HG03066 (cell line): ENCODE measurements around the gene DAO.
"Not testable (repeated sequence)": the region's sequence is repeated elsewhere in the genome, so short reads cannot be mapped to it uniquely, and the experiment has no call there.

Source experiments
- ATAC-seq: cut with Tn5 transposase; IDR thresholded peaks from one replicate; pipeline ENCODE4 v1.9.1; 2021; ENCODE audit warnings: low read depth; ENCODE audit not compliant: unreplicated experiment

DAO gene

DNA sequence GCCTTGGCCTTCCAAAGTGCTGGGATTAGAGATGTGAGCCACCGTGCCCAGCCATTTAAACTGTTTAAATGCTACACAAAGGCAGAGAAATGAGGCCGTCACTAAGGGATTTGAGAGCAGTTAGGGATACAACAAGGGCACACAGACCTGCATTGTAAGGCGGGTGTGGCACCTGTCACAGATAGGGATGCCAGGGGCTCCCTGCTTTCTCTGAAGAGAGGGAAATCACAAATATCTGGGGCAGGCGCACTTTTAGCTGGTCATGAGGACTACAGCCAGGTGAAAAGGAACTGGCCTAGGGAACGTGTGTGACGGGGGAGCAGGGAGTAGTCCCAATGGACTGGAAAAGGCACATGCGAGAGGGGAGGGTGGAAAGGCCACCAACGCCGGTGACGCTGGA lies 32.2 kb upstream of the DAO start:
- ATAC-seq = no peak

DNA sequence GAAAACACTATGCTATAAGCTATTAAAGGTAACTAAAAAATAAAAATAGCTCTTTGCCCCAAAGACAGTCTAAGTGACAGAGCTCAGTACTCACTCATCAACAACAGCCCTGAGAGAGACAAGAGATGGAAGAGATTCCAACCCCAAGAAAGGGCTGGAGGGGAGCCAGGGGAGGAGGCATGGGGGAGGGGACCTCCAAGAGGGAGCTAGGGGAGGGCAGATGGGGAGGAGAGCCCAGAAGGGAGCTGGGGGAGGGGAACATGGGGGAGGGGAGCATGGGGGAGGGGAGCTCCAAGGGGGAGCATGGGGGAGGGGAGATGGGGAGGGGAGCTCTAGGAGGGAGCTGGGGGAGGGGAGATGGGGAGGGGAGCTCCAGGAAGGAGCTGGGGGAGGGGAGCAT lies 30.2 kb upstream of the DAO start:
- ATAC-seq = no peak

DNA sequence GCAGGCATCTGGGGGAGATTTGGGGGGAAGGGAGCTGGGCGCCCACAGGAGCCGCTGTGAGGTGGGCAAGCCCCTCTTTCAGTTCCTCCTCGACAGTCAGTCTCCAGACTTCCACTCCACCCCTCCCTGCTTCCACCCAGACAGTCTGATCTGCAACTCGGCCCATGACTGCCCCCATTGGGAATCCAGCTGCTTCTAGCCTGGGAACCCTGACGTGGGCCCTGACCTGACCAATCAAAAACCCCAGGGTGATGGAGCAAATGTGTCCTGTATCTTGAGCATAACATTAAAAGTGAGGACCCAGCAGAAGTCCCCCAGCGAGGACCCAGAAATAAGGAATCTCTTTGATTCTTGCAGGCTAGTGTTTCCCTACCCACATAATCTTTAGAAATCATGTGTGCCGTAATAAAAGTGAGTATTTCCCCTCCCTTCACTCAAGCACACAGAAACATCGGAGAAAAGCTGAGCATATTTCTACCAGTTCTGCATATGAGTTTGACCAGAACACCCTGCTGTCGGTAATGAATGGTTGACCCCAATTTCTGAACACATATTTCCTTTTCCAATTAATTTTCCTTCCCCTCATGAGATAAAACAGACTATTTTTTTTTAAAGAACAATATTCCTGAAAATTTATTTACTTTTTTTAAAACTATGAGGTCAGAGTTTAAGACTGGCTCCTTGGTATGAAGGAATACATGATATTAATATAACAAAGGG lies 28.9 kb upstream of the DAO start:
- ATAC-seq = peak; percentile 64

DNA sequence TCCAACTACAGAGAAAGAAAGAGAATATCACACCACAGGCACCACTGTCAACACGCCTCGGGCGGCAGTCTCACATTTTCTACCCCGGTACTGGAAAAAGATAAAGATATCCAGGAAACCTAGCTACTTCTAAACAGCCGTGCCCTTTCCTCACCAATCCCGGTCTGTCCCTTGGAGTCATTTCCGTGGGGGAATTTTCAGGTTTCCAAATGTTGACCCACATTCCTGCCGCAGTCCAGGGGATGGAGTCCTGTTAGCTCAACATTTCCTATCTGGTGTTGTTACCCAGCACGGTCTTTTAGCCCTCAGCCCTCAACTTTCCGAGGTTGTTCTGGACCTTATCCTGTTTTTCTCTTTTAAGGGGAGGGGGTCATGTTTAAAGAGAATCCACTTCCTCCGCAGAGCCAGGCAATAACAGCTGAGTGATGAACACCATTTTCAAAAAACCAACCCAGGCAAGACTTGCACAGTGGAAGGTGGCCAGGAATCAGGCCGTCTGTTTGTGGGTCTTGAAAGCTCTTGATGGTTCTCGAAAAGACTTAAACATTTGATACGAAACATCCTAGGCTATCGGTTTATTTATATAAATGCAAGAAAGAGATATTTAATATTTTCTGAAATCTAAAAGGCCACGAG lies 27.1 kb upstream of the DAO start:
- ATAC-seq = no peak

DNA sequence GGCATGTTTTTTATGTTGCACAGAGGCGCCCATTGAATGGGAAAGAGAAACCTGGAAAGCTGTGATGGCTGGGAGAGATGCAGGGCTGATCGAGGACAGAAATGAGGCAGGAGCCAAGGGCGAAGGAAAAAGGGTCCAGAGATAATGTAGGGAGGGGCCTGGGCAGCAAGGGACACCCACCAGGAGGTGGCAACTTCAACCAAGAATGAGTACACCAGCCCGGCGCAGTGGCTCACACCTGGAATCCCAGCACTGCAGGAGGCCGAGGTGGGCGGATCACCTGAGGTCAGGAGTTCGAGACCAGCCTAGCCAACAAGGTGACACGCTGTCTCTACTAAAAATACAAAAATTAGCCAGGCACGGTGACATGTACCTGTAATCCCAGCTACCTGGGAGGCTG lies 26.5 kb upstream of the DAO start:
- ATAC-seq = no peak

DNA sequence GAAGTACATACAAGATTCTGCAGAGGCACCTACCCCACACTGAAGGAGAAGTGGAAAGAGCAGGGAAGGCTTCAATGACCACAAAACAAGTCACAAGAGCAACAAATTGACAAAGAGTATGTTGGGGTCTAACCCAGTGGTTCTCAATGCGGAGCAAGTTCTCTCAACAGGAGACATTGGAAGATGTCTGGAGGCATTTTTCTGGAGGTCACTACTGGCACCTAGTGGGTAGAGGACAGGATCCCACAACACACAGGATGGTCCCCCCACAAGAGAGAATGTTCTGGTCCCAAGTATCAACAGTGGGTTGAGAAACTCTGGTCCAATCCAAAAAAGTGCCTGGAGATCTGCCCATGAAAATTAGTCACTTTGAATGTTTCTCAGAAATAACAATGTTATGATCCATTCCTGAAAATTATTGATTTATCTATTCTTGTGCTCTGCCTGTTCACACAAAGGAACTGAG lies 25.9 kb upstream of the DAO start:
- no peak for ATAC-seq

DNA sequence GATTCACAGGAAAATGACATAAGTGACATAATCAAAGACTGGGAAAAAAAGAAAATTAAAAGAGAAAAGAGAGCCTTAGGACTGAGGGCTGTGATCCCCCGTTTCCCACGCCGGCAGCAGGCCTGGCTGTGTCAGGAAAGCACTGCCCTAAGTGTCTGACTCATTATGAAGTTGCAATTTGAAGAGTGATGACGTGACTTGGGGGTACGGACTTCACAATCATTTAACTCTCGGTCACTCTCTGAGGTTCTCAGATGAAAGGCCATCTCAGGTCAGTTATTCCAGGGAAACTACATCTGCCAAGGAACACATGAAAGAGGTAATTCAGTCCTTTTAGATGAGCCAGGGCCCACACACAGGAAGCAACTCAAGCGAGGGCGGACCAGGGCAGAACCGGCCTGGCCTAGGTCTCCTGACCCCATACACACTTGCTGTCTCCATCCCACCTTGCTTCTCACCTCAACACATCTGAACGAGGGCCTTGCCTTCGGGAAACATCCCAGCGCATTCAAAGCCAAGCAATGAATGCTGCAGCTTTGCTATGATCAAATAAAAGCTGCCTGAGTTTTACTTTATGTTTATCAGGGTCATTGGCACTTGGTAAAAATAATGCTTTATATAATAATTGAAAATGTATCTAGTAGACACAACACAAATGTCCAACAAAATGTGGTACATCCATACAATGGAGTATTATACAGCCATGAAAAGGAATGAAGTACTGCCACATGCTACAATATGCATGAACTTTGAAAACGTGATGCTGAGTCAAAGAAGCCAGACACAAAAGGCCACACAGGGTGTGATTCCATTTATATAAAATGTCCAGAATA lies 25.2 kb upstream of the DAO start:
- no peak for ATAC-seq

DNA sequence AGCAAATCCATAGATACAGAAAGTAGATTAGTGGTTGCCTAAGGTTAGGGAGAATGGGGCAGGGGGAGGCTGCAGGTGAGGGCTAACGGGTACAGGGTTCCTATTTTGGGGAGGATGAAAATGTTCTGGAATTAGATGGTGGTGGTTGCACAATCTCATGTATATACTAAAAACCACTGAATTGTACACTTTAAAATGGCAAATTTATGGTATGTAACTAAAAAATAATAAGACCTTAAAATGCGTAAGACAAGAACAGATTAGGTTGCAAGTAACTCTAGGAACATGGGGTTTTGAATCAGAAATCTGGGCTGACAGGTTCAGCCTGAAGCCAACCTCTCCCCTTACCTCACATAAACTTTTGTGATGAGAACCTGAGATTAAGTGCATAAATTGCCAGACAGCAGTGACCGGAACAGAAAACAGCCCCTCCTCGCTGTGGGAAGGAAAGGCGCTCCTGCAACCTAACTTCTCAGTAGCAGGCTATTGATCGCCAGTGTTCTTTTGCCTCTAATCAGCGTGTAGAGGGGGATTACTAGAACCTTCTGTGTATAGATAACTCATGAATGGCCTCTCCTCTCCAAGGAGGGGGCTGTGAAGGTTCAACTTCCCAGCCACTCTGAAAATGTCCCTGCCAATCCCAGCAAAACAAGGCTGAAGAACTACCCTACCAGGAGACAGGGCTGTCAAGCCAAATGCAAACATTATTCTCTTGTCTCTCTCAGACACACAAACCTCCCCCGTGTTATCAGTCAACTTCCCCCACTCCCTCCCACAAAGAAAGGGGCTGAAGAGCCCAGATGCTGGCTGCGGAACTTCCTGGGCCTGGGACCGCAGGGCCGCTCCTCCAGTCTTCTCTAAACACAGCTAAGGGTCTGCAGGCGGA lies 24.4 kb upstream of the DAO start:
- ATAC-seq = no peak

DNA sequence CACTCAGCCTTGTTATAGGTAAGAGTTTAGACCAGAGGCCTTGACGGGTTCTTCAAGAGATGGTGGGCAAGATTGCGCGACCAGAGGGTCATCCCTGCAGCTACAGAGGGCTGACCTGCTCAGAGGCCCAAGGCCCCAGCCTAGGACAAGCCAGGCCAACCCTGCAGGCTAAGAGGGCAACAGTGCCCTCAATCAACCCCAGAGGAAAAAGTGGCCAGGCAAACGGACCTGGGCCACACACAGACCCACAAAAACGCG lies 23.8 kb upstream of the DAO start:
- no peak for ATAC-seq

DNA sequence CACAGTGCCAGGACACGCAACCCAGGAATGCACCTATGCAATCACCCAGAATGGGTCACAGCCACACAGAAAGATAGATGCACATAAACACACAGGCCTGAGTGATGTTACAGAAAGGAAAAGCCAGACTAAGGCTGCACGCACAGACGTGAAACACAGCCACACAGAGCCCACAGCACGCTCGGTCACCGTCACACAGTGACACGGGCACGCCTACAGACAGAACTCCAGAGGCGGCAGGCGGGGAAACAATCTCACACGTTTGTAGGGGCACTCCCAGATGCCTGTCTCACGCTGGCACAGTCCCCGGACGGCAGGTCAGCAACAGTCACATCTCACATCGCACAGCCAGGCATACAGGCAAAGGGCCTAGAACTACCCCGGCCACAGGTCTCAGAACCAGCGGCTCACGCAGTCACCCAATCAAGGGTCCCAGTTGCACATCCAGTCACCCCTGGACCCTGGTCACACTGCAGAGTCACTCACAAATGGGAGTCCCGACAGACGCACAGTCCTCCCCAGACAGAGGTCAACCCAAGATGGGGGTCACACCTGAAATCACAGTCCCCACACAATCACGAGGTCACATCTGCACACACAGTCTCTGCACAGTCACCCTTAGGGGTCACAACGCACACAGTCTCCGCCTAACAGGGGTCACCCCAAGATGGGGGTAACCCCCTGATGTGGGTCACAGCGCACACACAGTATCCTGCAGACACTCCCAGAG lies 23.3 kb upstream of the DAO start:
- peak; percentile 26 for ATAC-seq

DNA sequence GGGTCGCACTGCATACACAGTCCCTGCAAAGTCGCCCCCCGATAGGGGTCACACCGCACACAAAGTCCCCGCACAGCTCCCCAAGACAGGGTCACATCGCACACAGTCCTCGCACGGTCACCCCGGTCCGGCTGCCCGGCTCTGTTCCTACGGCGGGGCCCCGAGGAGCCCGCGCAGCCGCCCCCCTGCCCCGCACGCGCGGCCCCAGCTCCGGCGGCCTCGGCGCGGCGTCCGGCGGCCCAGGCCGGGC lies 22.8 kb upstream of the DAO start:
- no peak for ATAC-seq

DNA sequence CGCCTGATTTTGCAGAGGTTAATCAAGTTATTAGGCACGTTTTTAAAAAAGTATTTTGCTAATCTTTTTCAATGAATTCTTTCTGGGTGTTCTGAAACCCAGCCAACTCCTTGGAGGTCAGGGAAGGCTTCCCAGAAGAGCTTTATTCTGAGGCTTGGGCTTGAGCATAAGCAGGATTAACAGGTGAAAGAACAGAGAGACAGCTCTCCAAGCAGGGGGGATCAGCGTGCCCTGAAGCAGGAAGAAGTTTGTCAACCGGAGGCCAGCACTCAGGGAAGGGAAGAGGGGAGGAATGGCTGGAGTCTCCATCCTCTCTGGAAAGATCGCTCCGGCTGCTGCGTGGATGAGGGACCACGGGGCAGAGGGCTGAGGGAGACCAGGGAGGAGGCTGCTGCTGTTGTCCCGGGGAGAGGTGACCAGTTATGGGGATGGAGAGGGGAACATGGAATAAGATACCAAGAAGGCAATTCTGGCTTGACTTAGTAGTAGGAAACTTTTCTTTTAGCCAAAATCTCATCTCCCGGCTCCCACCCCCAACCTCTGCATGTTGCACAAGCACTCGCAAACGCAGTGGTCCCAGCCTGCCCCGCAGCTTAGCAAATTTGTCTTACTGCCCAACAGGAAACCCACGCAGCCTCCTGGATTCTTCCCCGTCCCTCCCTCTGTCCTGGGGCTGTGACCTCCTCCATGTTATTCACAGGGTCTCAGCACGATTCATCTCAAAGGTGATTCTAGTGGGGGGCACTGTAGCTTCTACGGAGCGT lies 21.4 kb upstream of the DAO start:
- ATAC-seq = no peak

DNA sequence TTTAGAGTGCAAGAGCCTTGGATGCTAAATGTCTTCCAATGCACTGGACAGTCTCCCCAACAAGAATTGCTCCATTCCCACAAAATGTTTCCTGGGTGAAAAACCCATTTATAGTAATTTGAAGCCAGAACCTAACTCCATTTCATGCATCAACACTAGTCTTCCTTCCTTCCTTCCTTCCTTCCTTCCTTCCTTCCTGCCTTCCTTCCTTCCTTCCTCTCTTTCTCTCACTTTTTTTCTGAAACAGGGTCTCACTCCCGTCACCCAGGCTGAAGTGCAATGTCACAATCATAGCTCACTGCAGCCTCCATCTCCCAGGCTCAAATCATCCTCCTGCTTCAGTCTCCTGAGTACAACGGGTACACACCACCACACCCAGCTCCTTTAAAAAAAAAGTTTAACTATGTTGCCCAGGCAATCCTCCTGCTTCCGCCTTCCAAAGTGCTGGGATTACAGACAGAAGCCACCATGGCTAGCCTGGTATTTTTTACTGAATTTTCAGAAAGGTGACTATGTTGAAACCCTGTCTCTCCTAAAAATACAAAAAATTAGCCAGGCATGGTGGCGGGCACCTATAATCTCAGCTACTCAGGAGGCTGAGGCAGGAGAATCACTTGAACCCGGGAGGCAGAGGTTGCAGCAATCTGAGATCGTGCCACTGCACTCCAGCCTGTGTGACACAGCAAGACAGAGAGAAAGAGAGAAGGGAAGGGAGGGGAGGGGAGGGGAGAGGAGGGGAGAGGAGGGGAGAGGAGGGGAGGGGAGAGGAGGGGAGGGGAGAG lies 20.6 kb upstream of the DAO start:
- ATAC-seq = not testable (repeated sequence)

DNA sequence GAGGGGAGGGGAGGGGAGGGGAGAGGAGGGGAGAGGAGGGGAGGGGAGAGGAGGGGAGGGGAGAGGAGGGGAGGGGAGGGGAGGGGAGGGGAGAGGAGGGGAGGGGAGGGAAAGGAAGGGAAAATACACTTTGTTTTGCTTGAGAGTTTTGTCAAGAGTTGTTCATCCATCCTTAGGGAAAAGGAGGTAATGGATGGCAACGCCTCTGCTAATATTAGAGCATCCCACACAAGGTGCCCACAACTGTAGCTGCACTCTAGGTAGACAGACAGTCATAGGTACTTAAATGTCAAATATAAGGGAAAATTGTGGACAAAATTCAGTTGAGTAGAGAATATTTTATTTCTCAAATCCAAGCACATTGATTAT lies 20.0 kb upstream of the DAO start:
- no peak for ATAC-seq

DNA sequence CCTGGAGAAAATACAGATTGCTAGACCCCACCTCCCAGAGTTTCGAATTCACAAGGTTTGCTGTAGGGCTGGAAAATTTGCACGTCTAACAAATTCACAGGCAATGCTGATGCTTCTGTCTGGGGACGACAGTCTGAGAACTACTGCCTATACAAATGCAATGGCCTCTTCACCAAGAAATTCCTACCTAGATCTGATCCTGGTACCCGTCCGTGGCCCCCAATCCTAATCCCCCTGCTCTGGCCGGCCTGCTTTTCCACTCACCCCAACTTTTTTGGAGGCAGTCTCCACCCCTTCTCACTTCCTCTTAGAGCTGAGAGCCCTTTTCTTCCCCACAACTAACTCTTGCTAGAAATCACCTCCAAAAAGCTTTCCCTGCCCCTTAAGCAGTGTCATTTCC lies 19.4 kb upstream of the DAO start:
- no peak for ATAC-seq

DNA sequence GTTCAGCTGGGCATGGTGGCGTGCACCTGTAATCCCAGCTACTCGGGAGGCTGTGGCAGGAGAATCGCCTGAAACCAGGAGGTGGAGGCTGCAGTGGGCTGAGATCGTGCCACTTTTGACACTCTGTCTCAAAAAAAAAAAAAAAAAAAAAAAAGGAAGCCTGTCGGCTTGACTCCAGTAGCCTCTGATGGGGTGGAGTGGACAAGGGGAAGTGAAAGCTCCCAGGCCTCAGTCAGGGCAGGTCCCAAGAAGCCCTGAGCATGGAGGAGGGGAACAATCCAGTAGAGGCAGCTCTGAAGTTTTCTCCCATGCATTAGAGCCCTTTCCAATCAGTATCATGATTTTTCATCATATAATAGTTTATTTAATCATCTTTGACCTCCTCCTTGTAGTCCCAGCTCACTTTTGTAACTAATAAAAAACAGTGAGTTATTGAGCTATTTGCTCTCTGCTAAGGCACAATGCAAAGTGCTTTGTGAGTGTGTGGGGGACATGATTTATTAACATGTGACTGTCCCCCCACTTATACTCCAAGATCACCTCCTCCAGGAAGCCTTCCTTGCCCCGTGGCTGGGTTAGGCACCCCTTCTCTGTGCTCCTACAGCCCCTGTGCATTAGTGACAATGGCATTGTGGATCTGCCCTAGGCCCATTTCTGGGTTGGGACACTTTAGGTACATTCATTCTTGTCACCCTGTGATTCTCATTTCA lies 17.9 kb upstream of the DAO start:
- no peak for ATAC-seq

DNA sequence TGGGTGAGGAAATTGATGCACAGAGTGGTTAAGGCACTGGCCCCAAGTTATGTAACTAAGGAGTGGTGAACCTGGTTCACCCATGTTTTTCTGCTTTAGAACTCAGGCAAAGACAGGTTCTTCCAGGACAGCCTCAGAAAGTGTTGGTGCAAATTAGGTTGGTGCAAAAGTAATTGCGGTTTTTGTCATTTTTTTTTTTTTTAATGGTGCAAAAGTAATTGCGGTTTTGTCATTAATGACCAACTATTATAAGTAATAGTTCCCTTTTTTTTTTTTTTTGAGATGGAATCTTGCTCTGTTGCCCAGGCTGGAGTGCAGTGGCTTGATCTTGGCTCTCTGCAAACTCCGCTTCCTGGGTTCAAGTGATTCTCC lies 17.3 kb upstream of the DAO start:
- no peak for ATAC-seq

DNA sequence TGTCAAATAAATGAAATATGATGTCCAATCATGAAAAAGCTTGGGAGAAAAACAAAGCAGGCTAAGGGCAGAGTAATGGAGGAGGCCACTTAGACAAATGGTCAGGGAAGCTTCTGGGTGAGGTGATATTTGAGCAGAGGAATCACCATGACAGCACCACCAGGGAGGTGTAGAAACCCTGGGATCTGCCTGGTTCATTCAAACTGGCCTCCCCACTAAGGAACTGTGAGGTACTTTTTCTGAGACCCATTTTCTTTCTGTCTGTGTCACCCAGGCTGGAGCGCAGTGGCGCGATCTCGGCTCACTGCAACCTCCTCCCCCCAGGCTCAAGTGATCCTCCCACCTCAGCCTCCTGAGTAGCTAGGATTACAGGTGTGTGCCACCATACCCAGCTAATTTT lies 14.7 kb upstream of the DAO start:
- no peak for ATAC-seq

DNA sequence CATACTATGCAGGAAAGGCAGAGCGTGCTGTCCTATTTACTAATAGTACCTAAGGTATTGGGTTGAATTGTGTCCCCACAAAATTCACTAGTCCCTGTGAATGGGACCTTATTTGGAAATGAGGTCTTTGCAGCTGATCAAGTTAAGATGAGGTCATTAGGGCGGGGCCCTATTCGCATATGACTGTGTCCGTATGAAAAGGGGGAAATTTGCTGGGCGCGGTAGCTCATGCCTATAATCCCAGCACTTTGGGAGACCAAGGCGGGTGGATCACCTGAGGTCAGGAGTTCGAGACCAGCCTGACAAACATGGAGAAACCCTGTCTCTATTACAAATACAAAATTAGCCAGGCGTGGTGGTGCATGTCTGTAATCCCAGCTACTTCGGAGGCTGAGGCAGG lies 13.8 kb upstream of the DAO start:
- ATAC-seq = not testable (repeated sequence)
